ENCODE results near the gene TMUB1.

TMUB1 gene

GRCh38 chr7:151035026-151035717 lies 48.1 kb downstream of the TMUB1 start:
- peak in 13 of 56 donors; percentile 10 to 46 (median 27) for DNase-seq

DNA sequence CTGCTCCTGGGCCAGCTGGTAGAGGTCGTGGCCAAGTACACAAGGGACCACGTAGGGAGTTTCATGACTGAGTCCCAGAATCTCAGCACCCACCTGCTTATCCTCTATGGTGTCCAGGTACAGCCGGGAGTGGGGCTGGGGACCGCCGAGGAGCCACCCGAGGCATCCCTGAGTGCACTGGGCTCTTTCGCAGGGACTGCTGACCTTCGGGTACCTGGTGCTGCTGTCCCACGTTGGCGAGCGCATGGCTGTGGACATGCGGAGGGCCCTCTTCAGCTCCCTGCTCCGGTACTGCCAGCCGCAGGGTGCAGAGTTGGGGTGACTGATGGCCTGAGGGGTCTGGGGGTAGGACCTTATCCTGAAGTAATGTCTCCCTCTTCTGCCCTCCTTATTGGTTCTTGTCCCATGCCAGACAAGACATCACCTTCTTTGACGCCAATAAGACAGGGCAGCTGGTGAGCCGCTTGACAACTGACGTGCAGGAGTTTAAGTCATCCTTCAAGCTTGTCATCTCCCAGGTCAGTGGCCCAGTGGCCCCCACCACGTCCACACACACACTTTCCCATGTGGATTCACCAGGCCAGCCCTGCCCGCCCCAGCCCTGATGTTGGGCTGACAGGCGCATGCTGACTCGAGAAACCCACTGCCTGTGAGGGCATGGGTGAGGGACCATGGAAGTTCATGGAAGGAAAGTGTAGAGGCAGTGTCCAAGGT lies 48.8 kb downstream of the TMUB1 start:
- no peak for DNase-seq

DNA sequence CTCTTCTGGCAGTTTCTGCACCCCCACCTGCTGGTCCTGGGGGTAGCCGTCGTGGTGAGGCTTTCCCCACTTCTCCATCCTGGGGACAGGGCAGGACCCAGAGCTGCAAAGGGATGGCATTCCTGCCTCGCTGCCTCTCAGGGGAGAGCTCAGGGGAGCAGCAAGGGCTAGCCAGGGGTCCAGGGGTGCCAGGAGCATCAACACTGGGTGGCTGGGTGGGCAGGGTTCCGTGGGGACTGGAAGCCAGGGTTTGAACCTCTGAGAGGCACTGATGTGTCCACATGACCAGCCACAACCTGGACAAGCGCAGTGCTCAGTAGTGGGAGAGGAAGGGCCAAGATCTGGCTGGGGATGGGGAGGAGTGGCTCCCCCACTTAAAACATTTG lies 49.4 kb downstream of the TMUB1 start:
- DNase-seq: no peak

DNA sequence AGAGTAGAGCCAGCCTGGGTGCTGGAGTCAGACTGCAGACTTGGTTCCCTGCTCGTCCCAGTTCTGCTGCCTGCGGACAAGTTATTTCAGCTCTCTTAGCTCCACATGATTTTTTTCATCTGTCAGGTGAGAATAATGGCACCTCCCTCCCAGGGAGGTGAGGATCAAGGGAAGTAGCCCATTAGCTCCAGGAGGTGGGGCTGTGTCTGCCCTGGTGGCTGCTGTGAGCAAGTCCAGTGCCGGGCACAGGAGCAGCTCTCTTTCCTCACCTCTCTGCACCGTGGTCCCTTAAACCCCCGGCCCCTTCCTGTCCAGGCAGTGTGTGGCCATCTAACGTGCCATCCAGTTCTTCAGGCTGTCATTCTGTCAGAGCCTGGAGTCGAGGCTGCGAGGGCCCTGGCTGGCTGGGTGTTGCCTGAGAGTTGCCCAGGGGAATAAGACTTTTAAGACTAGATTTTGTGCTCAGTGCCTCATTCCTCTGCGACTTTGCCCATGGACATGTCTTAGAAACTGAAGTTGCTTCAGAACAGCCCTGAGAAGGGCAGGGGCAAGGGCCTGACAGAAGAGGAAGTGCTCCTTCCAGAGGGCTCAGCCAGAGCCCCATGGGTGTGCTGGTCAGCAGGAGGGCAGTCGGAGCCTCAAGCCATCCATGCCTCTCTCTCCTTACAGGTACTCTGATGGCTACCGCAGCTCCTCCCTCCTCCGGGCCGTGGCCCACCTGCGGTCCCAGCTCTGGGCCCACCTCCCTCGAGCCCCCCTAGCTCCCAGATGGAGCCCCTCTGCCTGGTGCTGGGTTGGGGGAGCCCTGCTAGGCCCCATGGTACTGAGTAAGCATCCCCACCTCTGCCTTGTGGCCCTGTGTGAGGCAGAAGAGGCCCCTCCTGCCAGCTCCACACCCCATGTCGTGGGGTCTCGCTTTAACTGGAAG lies 50.1 kb downstream of the TMUB1 start:
- no peak for DNase-seq
